ENCODE measurements around the gene HSD17B7. TPM values are rescaled to one million over a fixed set of nuclear protein-coding genes. Genes with fewer than 3 reads are reported as not detected.

The HSD17B7 gene
- total and polyA plus RNA-seq, 9 of the 15 experiments (the other 6 are each of a cell fraction or from before 2014, with no cell fraction given) = 12.7 to 48.7 (median 21.3) TPM

DNA sequence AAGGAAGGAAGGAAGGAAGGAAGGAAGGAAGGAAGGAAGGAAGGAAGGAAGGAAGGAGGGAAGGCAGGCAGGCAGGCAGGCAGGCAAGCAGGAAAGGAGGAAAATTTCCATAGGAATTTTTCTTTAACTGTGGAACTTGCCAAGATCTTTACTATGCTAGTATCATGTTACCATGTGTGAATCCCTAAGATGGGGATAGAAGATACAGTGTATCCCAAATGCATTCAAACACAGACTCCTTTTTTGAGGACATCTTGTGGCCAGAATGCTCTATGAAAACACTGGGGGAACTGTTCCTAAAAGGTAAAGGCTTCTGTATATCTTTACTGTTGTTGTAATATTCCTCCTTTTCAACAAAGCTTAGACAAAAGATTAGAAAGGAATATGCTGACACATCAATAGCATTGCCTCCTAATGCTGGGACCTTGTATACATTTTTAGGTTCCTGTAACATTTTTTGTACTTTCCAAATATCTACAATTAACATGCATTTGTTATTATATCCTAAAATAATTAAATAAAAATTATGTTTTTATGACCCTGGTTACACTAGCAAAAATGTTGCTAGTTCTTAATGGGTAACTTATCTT is 49.8 kb downstream of the HSD17B7 start (continued):
- peak in 1 of 2 experiments; percentile 18; a peak in 2 of 4 replicates for TF ChIP-seq RAD21 (CRISPR knock-in tag; conservative IDR thresholded peaks at IDR 0.05 in 1 of 2, IDR thresholded peaks at IDR 0.05 in 1 of 2)
- no peak for TF ChIP-seq ARID3B (CRISPR knock-in tag; IDR thresholded peaks at IDR 0.05; ENCODE audit: borderline replicate concordance)
- no peak for TF ChIP-seq NUFIP1 (IDR thresholded peaks at IDR 0.05; ENCODE audit: partially characterized antibody)
- peak; percentile 66 for TF ChIP-seq MAFG (tag; conservative IDR thresholded peaks at IDR 0.05)
- peak; percentile 83 for TF ChIP-seq ZNF316 (IDR thresholded peaks at IDR 0.05)
- TF ChIP-seq XRCC4 (IDR thresholded peaks at IDR 0.05; ENCODE audit: extremely low read depth, insufficient read depth, insufficient read length) = no peak
- TF ChIP-seq BCL6 (CRISPR knock-in tag; IDR thresholded peaks at IDR 0.05) = no peak
- no peak for TF ChIP-seq CC2D1A (IDR thresholded peaks at IDR 0.05)
- TF ChIP-seq POU5F1 (IDR thresholded peaks at IDR 0.05; ENCODE audit: borderline replicate concordance, low read depth, low read length, partially characterized antibody) = no peak
- peak; percentile 72 for TF ChIP-seq MAFK (IDR thresholded peaks at IDR 0.05; ENCODE audit: low read length)

DNA sequence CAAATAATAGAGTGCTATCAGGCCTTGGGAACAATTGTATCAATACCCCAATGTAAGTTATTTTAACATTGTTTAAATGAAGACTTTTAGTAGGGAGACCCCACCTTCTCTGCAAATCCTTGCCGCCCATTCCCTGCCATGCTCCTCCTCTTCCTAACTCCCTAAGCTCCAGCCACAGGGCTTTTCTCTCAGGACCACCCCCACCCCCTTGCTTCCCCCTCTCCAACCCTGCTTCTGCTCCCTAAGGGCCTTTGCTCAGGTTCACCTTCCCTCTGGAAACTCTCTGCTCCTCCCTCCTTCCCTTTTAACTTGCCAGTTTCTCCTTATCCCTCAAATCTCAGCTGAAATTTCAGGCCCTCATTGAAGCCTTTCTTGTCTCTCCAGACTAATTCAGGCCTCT is 53.7 kb downstream of the HSD17B7 start:
- no peak for ATAC-seq
- no TSS peak for BruUV-seq (replicated peaks)
- in situ Hi-C loops (cut with MboI) = no loop called here

More for the DNA sequence above, 53.7 kb downstream of the HSD17B7 start:
- ChIA-PET CTCF (ENCODE audit: low intra/inter-chr PET ratio) (no interaction called here), POLR2A (no interaction called here)
- Histone ChIP-seq H3K9me1 (ENCODE audit: control insufficient read depth, insufficient read depth, low read length) (no peaks in the 10 kb centered on the region), H3K4me2 (ENCODE audit: insufficient read depth, low read length) (no peak overlapping the region), H3K4me3 (no peak overlapping the region), H3K79me2 (ENCODE audit: control insufficient read depth, insufficient read depth, low read length) (no peaks in the 10 kb centered on the region), H3K27ac (ENCODE audit: extremely low read depth, low read depth, low read length) (no peak overlapping the region), H2AFZ (ENCODE audit: low read depth, low read length) (no peak overlapping the region), H3K9me3 (replicated peaks; ENCODE audit: control insufficient read depth, insufficient read depth, low read depth, low read length) (no peaks in the 10 kb centered on the region), H4K20me1 (replicated peaks; ENCODE audit: control insufficient read depth, insufficient read depth, low read length) (no peaks in the 10 kb centered on the region), H3K36me3 (ENCODE audit: control insufficient read depth, insufficient read depth, low read length) (no peaks in the 10 kb centered on the region), H3K4me1 (replicated peaks in 1 of 2; ENCODE audit: control insufficient read depth in 2 of 2, insufficient read depth in 2 of 2, low read length in 2 of 2) (no peaks in the 10 kb centered on the region; a peak in 1 of 5 replicates), H3K27me3 (ENCODE audit: control insufficient read depth in 2 of 2, insufficient read depth in 2 of 2, low read length in 2 of 2) (peaks cover 2 to 4% of the 10 kb centered on the region in 2 experiments; a peak in 3 of 5 replicates), H3K9ac (ENCODE audit: insufficient read depth in 1 of 2, low read depth in 2 of 2, low read length in 2 of 2) (no peak overlapping the region)
- DNase-seq (ENCODE audit: extremely low read depth in 1 of 4, low spot score in 3 of 4) (no peak), FAIRE-seq (no peak)
- no peak for TF ChIP-seq YBX1 (IDR thresholded peaks at IDR 0.05)
- no peak for TF ChIP-seq TCF15 (CRISPR knock-in tag; IDR thresholded peaks at IDR 0.05)
- 0% methylated on average over 1 of the region's 1 CpG for WGBS (ENCODE audit: insufficient coverage, low coverage, missing lambda C conversion rate)
- intact Hi-C loops (cut with micrococcal nuclease) = no loop called here

Measured in K562 (cell line).